GM12892 (cell line): ENCODE measurements around the gene ORC2.
"Not testable (repeated sequence)": the region's sequence is repeated elsewhere in the genome, so short reads cannot be mapped to it uniquely, and the experiment has no call there.

Source experiments
- DNase-seq: peaks from one replicate; pipeline ENCODE4 v3.0.0; 2011; ENCODE audit not compliant: insufficient read length
- FAIRE-seq: peaks from 2 replicates; lab custom pipeline; 2011; peaks lifted over from hg19 to GRCh38; lab: Jason Lieb, UNC
- POLR2A ChIP-seq: IDR thresholded peaks from 2 replicates; pipeline ENCODE4 v1.6.1; 2011; ENCODE audit warnings: low read depth, low read length, control low read depth
- POLR2AphosphoS5 ChIP-seq: IDR thresholded peaks from 2 replicates; pipeline ENCODE4 v1.6.1; 2011; ENCODE audit warnings: low read depth, low read length, control low read depth
- TAF1 ChIP-seq: IDR thresholded peaks from 2 replicates; pipeline ENCODE4 v1.6.1; 2011; ENCODE audit warnings: low read depth, mild to moderate bottlenecking, control low read depth, low read length, borderline replicate concordance

The ORC2 gene

DNA sequence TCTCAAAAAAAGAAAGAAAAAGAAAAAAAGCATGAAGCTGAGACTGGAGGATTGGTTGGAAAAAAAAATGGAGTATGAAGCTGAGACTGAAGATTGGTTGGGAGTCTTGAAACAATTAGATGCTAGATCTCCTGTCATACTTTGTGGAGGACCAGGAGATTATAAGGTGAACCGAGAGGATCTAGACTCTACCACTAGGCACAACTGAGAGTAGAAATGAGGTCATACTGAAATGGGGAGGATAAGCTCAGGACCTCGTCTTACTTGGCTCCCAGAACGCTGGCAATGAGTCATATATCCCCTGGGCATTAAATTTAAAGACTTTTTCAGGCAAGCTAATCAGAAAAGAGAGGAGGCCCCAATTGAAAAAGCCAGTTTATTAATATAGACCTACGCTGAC is 3.3 kb upstream of the ORC2 start:
- TF ChIP-seq POLR2A, result no peak
- TF ChIP-seq TAF1, result no peak
- TF ChIP-seq POLR2AphosphoS5, result no peak
- FAIRE-seq (peak; percentile 21), DNase-seq (peak; percentile 6)

DNA sequence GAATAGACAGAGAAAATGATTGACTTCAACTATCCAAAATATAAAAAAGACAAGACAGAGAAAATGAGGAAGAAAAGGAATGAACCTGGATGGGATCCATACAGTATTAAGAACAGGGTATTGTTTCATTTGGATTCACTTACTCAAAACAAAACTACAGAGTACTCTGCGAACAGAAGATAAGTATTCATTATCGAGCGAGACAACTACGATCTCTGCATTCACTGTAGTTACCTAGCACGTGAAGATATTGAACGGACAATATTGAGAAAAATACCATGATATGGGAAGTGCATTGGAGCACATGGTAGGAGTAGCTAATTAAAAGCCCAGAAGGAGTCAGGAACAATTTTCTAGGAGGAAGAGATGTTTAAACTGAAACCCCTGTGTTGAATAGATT is 1.0 kb upstream of the ORC2 start:
- no peak for TF ChIP-seq POLR2A
- no peak for TF ChIP-seq TAF1
- TF ChIP-seq POLR2AphosphoS5, result no peak
- DNase-seq, result no peak
- no peak for FAIRE-seq

DNA sequence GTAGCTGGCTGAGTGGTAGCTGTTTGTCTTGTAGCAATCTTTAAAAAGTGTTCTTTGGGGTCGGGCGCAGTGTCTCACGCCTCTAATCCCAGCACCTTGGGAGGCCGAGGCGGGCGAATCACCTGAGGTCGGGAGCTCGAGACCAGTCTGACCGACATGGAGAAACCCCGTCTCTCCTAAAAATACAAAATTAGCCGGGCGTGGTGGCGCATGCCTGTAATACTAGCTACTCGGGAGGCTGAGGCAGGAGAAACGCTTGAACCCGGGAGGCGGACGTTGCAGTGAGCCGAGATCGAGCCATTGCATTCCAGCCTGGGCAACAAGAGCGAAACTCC is 425 bp upstream of the ORC2 start:
- not testable (repeated sequence) for FAIRE-seq, DNase-seq

DNA sequence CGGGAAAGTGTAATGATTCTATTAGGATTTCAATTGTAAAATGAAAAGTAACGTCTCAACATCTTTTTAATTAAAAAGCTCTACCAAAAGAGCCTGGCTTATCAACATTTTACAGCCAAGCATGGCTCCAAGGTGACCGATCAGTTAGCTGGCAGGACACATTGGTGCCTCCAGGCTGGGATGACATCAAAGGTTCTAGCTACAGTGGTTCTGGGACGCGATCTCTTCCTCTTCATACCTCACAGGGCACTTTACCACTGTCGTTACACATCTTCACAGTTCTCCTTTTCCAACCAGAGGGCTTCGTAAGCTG is 693 bp downstream of the ORC2 start:
- peak; percentile 8 for DNase-seq
- FAIRE-seq, result no peak
- no peak for TF ChIP-seq TAF1
- TF ChIP-seq POLR2A, result no peak
- no peak for TF ChIP-seq POLR2AphosphoS5

DNA sequence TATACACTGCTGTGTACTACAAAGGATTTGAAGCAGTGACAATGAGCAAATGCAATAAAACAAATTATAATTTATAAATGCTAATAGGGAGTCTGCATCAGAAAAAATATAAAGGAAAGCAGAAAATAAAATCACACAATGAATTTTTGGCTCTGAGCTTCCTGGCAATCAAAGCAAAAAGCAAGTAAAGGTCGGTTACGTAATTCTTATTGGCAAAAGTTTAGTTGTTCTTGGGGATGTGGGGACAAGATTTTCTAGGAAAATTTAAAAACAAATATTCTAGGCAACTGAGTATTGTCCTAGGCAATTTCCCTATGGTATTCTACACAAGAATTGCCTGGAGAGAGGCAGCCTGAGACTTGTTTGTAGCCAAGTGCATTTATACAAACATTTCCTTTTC is 1.8 kb downstream of the ORC2 start:
- FAIRE-seq (no peak), DNase-seq (no peak)
- TF ChIP-seq TAF1, result no peak
- TF ChIP-seq POLR2A, result no peak
- TF ChIP-seq POLR2AphosphoS5, result no peak

DNA sequence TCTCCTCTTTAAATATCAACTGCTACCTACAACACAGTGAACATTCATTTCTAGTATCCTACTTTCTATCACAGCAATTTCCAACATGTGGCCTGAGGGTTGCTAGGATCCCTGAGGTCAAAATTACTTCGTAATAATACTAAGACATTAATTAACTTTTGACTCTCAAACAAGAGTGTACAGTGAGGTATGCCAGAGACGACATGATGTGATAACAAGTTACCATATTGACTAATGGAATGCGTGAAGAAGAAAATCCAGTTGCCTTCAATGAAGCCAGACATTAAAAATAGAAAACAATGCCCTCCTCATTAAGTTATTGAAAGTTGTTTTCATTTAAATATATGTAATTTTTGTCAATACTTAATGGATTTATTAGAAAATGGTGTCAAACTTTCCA is 13.1 kb downstream of the ORC2 start:
- TF ChIP-seq POLR2A (no peak), POLR2AphosphoS5 (no peak), TAF1 (no peak)
- DNase-seq (no peak), FAIRE-seq (no peak)

DNA sequence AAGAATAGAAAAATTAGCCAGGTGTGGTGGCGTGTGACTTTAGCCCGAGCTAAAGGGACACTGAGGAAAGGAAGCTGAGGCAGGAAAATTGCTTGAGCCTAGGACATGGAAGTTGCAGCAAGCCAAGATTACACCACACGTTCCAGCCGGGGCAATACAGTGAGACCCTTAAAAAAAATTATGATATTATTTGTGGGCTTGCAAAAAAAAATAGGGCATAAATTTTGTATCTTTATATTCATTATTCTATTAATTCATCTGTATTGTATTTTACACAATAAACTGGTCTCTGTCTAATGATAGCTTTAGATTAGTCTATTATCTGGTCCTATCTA is 18.1 kb downstream of the ORC2 start:
- FAIRE-seq, result no peak
- DNase-seq, result no peak
- TF ChIP-seq POLR2AphosphoS5 (no peak), POLR2A (no peak), TAF1 (no peak)

DNA sequence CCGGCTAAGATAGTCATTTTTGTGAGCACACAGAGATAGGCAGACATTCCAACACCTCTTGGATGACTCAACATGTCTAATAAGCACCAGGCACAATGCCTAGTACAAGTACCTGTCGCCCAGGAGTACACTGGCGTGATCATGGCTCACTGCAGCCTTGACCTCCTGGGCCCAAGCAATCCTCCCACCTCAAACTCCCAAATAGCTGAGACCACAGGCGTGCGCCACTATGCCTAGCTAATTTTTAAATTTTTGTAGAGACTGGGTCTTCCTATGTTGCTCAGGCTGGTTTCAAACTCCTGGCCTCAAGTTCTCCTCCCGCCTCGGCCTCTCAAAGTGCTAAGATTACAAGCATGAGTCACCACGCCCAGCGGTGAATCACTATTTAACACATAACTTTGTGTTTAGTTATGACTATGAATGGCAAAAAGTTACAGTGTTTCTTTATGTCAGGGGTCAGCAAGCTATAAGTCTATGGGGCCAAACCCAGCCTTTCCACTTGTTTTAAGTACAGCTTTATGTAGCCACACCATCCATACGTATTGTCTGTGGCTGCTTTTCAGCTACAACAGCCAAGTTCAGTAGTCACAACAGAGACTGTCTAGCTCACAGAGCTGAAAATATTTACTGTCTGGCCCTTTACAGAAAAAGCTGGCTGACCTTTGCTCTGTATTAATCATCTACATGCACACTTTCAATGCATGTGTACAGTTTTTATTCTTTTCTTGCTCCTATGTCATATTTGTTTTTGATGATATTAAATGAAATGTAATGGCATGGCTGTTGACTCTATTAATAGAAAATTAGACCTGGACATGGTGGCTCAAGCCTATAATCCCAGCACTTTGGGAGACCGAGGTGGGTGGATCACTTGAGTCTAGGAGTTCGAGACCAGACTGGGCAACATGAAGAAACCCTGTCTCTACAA is 18.7 kb downstream of the ORC2 start:
- DNase-seq (no peak), FAIRE-seq (no peak)
- TF ChIP-seq TAF1 (no peak), POLR2AphosphoS5 (no peak)

DNA sequence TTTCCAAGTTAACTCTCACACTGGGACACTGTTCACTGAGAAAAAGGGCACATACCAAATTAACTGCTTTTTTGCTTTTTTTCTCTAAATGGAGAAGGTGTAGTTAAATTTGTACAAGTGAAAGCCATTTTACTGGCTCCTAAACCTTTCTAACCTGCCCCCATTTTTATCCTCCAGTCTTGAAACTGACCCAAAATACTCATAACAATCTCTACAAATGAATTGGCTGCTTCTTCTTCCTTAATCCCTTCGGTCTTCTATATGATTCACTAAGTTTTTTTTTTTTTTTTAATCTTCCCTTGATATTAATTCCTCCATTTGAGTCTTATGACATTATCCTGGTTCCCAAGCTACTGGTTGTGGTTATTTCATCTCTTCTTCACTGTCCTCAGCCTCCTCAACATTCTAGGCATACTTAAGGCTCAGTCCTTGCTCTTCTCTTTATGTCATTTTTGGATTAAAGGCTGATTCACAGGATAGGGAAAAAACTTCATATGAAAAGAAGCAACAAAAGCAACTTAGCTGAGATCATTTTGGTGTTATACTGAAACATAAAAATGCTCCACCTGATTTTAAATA is 19.8 kb downstream of the ORC2 start:
- DNase-seq (no peak), FAIRE-seq (no peak)
- TF ChIP-seq POLR2AphosphoS5 (no peak), TAF1 (no peak), POLR2A (no peak)

DNA sequence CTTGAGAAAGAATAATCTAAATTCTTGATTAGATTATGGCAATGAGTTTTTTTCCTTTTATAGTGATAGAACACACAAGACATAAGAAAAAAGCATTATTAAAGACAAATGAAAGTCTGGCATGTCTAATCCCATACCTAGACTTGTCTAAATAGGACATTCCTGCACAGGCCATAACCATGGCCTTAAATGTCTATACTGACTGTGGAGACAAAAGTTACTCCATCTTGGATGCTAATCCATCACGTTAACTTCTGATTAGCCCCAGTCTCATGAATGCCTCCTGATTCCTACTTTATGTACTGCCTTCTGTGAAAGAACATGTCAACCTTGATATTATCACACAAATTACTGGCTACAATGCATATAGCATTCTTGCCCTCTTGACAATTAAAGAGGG is 23.6 kb downstream of the ORC2 start:
- no peak for TF ChIP-seq POLR2A
- no peak for TF ChIP-seq TAF1
- no peak for TF ChIP-seq POLR2AphosphoS5

DNA sequence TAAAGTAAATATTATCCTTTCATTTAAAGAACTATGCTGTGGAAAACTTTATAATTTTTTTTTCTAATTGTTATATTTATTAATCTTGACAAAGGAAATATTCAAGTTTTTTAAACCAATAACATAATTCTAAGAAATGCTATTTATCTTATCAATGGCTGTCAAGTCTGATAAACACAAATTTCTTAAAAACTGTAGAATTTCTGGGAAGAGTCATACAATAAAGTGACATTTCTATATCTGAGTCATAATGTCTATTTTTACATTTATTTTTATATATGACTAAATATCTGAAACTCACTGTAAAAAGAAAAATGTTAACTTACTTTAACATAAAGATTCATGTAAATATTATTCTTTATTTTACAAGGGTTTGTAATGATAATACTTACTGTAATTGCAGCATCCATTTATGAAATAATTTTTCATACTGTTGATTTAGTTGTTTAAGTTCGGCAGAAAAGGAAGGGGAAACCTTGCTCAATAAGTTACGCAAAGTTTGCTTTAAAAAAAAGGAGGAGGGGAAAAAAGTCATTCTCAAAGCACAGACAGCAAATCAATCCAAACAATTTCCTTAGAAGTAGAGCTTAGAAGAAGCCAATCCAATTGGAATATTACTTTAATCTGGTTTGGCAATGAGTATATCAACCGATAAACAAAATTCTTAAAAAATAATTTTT is 32.4 kb downstream of the ORC2 start:
- TF ChIP-seq POLR2AphosphoS5 (no peak), POLR2A (no peak), TAF1 (no peak)
- DNase-seq (no peak), FAIRE-seq (peak; percentile 17)

More for the DNA sequence above, 23.6 kb downstream of the ORC2 start:
- DNase-seq (no peak), FAIRE-seq (no peak)
